Dermis blood vessel endothelial cell (primary cell): Measurements from ENCODE around the gene SLC2A1. TPM values are rescaled to one million over a fixed set of nuclear protein-coding genes. Genes with fewer than 3 reads are reported as not detected.

Source experiments
- DNase-seq: peaks from one replicate; pipeline ENCODE4 v3.0.0; 2010
- total RNA-seq: library from RNA; depleted of rRNA; stranded (reverse); fragments of >200 nt; gene quantifications from 2 replicates; pipeline ENCODE4 v1.2.3, GENCODE V29; 2014

The SLC2A1 gene
- total RNA-seq, 1 donor from 2014 or later, result 28.6 TPM

DNA sequence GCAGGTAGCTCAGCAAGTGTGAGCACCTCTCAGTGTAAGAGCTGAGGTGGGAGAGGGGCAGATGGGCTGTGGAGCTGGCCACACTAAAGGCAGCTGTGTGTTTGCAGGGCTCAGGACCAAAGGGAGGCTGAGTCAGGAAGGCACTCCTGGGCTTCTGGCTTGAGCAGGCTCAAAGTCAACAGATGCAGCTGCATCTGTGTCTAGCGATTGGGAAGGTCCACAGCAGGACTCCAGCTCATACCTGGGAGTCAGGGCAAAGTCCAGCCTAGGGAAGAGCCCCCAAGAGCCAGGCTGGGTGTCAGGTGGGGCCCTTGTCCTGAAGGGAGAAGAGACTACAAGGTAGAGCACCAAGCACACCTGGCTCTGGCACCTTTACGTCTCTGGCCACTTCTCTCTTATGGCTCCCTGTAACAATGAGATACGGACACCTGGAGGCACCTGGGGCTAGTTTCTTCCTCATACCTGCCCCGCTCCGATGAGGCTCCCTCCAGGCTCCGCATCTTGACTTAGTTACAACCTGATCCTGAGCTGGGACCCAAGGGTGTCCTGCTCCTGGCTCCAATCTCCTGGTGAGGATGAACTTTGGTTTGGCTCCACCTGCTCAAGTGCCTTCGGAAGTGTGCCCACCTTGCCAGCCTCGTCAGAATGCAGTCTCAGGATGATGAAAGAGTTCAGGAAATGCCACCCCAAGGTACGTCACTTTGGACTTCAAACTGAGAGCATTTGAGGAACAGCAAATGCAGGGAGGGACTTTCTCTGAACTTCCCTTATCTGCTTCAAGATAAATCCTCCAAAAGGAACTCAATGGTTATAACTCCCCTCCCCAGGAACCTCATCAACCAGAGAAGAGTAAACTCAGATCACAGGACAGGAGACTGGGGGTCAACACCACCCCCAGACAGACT, 21.5 kb upstream of the SLC2A1 start:
- DNase-seq, result no peak

DNA sequence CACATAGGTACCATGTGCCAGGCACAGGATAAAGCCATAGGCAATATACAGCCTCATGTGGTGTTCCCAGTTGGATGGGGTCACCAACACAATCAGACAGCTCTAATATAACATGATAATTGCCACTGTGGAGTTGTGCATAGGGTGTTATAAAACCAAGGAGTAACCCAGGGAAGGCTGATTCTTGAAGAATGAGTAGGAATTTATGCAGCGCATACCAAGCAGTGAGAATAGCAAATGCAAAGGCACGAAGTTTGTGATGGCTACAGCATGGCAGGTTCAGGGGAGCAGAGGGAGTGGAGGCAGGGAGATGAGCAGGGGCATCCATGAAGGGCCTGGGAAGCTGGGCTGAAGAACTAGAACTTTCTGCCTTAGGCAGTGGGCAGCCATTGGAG, 20.4 kb upstream of the SLC2A1 start:
- no peak for DNase-seq

DNA sequence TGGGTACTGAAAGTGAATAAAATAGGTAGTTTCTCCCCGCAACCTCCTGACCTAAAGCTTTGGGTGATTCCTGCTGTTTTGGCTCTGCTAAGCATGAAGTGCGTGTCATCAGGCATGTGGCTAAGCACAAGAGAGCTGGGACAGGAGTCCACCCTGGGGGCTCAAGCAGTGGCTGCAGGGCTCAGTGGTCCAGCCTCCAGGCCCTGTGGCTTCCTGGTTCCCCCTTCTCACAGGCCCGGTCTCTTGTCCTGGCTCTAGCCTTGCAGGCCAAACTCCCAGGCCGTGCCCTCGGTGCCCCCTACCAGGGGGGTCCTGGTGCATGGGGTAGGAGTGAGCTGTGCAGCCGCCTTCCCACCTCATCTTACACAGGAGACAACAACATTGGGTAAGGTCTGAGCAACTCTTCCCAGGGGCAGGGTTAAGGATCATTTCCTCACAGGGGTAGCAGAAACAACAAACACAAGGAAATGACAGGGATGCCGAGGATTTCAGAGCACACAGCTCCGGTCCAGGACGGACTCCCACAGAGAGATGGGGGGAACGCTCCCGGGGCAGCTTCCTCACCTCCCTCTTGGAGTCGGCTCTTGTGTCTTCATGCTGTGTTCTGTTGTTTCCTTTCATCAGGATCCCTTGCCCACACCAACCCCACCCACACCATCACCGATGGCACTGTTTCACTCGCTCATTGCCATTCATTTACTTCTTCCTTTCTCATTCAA, 19.8 kb upstream of the SLC2A1 start:
- DNase-seq, result peak; percentile 66

- no peak for DNase-seq
Measured at GRCh38 chr1:42977653-42978052, 19.0 kb upstream of the SLC2A1 start.

- no peak for DNase-seq
Measured at GRCh38 chr1:42975561-42976225, 17.0 kb upstream of the SLC2A1 start.

DNA sequence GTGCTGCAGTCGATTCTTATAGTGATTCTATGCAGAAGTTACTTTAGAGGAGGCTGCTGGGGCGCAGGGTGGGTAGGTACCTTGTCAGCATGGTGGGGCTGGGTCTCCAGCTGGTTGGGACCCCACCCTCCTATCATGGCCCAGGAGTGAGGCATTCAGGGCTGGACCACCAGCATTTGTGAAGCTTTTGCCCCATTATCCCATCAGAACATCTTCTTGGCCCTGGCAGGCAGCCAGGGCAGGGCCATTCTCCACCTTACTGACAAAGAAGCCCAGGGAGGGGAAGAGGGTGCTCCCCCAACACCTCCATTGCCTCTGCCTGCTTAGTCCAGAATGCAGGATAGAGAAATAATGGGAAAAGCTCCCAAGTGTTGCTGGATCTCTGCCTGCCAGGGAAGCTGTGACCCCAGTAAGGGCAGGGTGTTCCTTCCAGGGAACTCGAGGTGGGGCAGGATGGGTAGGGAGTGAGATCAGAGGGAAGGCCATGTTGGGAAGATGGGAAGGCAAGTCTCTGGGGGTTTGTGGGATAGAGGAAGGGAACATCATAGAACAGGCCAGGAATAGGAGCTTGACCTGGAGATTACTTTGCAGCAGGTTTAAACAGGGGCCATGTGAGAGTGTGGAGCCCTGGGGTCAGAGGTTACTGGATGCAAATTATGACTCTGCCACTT, 16.2 kb upstream of the SLC2A1 start:
- no peak for DNase-seq

DNA sequence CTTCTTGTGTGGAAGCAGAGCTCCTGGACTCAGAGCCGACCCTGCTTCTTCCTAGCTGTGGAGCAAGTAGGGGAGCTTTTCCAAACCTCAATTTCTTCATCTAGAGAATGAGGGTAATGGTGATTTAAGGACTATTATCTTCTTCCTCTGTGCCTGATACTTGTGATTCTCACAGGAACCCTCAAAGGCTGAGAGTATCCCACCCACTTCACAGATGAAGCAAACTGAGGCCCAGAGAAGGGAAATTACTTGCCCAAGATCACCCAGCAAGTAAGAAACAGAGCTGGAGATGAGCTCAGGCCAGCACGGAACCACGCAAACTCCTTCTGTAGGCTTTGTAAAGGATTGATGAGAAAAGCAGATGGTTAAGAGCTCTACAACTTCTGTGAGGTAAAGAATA, 15.1 kb upstream of the SLC2A1 start:
- no peak for DNase-seq

DNA sequence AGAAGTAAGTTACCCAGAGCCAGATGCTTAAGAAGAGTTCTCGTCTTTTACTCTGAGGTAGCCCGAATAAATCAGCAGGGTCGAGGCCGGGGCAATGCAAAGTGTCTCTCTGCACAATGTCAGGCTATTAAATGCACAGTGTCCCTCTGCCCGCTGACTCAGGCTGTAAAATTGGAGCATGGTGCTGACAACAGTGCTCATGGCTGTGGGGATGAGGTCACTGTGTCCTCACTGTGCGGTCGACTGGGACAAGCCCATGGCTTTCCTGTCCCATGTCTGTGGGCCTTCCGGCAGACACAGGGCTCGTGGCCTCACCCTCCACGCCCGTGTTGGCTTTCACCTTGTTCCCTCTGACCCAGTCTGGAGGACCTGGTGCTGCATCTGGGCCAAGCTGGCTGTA, 14.6 kb upstream of the SLC2A1 start:
- DNase-seq, result no peak

- peak; percentile 47 for DNase-seq
Measured at GRCh38 chr1:42971841-42972291, 13.2 kb upstream of the SLC2A1 start.

- no peak for DNase-seq
Measured at GRCh38 chr1:42970143-42970542, 11.5 kb upstream of the SLC2A1 start.

GRCh38 chr1:42968654-42969053, 10.0 kb upstream of the SLC2A1 start:
- DNase-seq, result no peak

GRCh38 chr1:42966688-42967612, 8.3 kb upstream of the SLC2A1 start:
- peak; percentile 67 for DNase-seq

DNA sequence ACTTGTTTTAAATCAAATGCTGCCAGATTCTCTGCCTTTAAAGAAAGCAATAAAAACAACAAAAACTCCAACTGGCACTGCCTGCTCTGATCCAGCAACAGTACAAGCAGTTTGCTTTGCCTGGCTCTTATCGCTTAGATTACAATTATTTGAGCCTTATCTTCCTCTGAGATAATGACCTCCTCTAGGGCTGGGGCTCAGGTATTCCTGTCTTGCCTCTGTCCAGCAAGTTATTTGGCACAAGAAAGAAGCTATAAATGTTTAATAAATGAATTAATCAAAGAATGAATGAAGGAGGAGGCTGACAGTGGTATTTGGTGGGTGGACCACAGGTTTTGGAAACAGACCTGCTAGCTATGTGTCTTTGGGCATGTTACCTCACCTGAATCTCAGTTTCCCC, 6.7 kb upstream of the SLC2A1 start:
- no peak for DNase-seq

- DNase-seq, result no peak
Measured at GRCh38 chr1:42964044-42964812, 5.6 kb upstream of the SLC2A1 start.

GRCh38 chr1:42963378-42964043, 4.8 kb upstream of the SLC2A1 start:
- DNase-seq, result peak; percentile 49

DNA sequence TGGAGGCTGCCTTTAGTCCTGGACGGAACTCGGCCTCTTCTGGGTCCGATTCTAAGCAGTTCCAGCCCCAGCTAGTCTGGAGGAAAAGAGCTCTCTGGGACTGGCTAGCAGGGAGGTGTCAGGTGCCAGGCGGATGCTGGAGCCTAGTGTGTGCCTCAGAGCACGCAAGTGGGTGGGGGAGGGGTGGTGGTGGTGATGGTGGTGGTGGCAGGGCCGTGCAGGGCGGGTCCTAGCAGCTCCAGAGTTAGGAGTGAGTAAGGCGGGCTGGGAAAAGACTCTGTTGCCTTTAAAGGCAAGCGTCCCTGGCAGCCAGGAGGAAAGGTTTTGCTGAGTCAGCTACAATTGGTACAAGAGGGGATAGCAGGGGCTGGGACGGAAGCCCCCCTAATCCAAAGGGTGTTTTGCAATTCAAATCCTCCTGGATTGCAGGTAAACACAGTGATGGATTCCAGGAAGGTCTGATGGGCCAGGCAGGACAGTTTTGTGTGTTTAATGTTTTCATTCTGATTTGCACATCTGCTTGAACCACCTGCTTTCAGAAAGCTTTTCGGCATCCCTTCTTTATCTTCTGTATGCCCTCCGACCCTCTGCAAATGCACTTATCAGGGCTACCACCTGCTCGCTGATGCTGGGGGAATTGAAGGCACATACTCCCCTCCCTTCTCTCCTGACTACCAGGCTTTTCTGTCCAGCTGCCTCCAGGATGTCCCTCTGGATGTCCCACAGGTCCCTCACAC, 4.1 kb upstream of the SLC2A1 start:
- DNase-seq, result no peak

DNA sequence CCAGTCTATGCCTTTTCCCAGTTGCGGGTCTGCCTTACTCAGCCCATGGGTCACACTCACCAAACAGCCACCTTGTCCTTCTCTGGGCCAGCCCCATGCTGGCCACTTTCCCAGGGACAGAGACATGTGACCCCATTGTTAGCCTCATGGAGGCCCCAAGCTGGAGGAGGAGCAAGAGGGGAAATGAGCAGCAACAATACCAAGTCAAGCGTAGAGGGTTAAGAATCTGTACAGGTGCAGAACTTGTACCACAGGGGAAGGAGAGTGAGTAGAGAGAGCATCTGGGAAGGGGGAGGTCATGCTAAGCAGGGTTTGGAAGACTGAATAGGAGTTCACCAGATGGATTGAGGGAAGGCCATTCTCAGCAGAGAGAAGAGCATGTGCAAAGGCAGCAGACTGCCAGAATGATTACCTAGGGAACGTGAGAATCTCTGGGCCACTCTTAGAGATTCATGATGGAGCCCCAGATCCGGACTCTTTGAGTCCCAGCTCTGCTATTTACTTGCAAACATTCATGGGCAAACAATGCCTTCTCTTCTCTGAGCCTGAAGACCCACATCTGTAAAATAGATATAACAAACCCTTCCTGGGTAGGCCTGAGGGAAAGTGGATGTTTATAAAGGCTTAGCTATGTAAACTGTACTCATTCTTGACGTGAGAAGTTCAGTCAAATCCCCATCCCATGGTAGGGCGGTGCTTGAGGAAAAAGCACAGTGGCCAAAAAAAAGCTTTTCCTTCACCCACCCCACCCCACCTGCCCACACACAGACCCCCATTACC, 2.8 kb upstream of the SLC2A1 start:
- peak; percentile 56 for DNase-seq

DNA sequence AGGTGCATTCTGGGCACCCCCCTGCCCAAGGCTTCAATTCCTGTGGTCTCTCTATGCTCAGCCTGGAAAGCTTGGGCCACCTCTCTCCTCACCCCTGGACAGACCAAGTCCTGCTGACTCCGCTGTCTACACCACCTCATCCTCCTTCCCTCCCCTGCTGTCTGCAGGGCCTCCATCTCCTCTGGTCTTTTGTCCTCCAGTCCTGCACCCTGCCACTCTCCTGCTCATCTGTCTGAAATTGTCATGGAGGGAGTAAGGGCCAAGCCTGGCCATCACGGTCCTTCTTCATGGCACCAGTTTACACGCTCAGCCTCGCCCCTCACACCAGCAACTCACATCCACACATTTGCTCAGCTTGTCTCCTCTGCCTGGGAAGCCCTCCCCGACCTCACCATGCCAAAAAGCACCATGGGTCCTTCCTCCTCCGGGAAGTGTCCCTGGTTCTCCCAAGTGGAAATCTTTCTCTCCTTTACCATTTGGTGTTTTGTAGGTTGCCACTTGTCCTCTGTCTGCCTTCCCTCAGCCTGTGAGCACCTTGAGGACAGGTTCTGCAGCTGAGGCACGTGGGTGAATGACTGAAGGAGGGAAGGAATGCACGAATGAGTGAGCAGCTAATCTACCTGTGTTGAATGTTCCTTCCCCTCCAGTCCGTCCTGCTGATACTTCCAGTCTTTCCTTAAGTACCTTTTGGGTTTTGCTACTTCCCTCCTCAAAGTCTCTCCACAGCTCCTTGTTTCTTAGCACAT, 2.1 kb upstream of the SLC2A1 start:
- no peak for DNase-seq
